HG03521 (cell line): ENCODE measurements around the gene ATXN10.

ENCODE experiments used
- ATAC-seq: cut with Tn5 transposase; IDR thresholded peaks from one replicate; pipeline ENCODE4 v1.9.1; 2021; ENCODE audit warnings: mild to moderate bottlenecking, moderate library complexity; ENCODE audit not compliant: unreplicated experiment

Gene ATXN10

GRCh38 chr22:45871721-45872120, 200.1 kb downstream of the ATXN10 start:
- ATAC-seq = no peak

GRCh38 chr22:45872659-45873263, 201.1 kb downstream of the ATXN10 start:
- no peak for ATAC-seq

- ATAC-seq = no peak
Observed at GRCh38 chr22:45876136-45877035, 204.8 kb downstream of the ATXN10 start.

- no peak for ATAC-seq
Observed at GRCh38 chr22:45877036-45877380, 205.4 kb downstream of the ATXN10 start.

- ATAC-seq = no peak
Observed at GRCh38 chr22:45877651-45878050, 206.0 kb downstream of the ATXN10 start.

- ATAC-seq = no peak
Observed at GRCh38 chr22:45878051-45878781, 206.6 kb downstream of the ATXN10 start.

- no peak for ATAC-seq
Observed at GRCh38 chr22:45878901-45879551, 207.4 kb downstream of the ATXN10 start.

- ATAC-seq = no peak
Observed at GRCh38 chr22:45879552-45879949, 207.9 kb downstream of the ATXN10 start.

GRCh38 chr22:45880091-45880715, 208.6 kb downstream of the ATXN10 start:
- ATAC-seq = no peak

GRCh38 chr22:45880716-45881523, 209.3 kb downstream of the ATXN10 start:
- ATAC-seq = no peak

GRCh38 chr22:45881524-45881875, 209.9 kb downstream of the ATXN10 start:
- no peak for ATAC-seq

- no peak for ATAC-seq
Observed at GRCh38 chr22:45882881-45883810, 211.5 kb downstream of the ATXN10 start.

- ATAC-seq = no peak
Observed at GRCh38 chr22:45883811-45884170, 212.2 kb downstream of the ATXN10 start.

- ATAC-seq = no peak
Observed at GRCh38 chr22:45884201-45885062, 212.8 kb downstream of the ATXN10 start.

- no peak for ATAC-seq
Observed at GRCh38 chr22:45885171-45885840, 213.7 kb downstream of the ATXN10 start.

- ATAC-seq = no peak
Observed at GRCh38 chr22:45885941-45886395, 214.3 kb downstream of the ATXN10 start.

- ATAC-seq = no peak
Observed at GRCh38 chr22:45886540-45886939, 214.9 kb downstream of the ATXN10 start.
